ENCODE results near the gene FAM117A.
A peak's percentile ranks its signal among the peaks of the same experiment; 100 is the strongest.

Gene FAM117A

GRCh38 chr17:49755663-49756283 is 8.2 kb downstream of the FAM117A start:
- no peak for TF ChIP-seq CTCF (IDR thresholded peaks at IDR 0.05)
- H3K4me3 ChIP-seq = no peak overlapping the region
- H3K27ac ChIP-seq = no peak overlapping the region
- no peak for DNase-seq (ENCODE audit: low spot score)

- no peak for TF ChIP-seq CTCF (IDR thresholded peaks at IDR 0.05)
- DNase-seq (ENCODE audit: low spot score) = no peak
- Histone ChIP-seq H3K27ac (no peak overlapping the region), H3K4me3 (no peak overlapping the region)
Observed at GRCh38 chr17:49753959-49754391, 10.0 kb downstream of the FAM117A start.

GRCh38 chr17:49752508-49752907 is 11.4 kb downstream of the FAM117A start:
- Histone ChIP-seq H3K27ac (no peak overlapping the region), H3K4me3 (no peak overlapping the region)
- no peak for DNase-seq (ENCODE audit: low spot score)
- no peak for TF ChIP-seq CTCF (IDR thresholded peaks at IDR 0.05)

DNA sequence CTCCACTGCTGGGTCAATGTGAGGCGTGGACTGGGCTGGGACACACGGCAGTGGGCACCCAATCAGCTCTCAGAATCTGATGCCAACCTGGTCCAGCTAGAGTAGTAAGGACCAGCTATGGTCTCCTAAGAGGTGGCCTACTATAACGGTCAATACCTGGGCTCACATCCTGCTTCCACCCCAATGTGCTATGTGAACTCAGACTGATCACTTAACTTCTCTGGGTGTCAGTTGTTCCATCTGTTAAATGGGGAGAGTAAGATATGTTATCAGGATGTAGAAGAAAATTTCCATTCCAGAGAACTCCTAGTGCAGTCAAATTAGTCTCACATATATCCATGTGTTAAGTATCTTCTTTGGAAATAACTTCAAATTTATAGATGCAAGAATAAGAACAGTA is 14.2 kb downstream of the FAM117A start:
- no peak for TF ChIP-seq CTCF (IDR thresholded peaks at IDR 0.05)
- H3K4me3 ChIP-seq = no peak overlapping the region
- no peak for DNase-seq (ENCODE audit: low spot score)
- no peak overlapping the region for H3K27ac ChIP-seq

- TF ChIP-seq CTCF (IDR thresholded peaks at IDR 0.05) = no peak
- H3K4me3 ChIP-seq = no peak overlapping the region
- no peak for DNase-seq (ENCODE audit: low spot score)
- no peak overlapping the region for H3K27ac ChIP-seq
Observed at GRCh38 chr17:49748791-49749190, 15.1 kb downstream of the FAM117A start.

DNA sequence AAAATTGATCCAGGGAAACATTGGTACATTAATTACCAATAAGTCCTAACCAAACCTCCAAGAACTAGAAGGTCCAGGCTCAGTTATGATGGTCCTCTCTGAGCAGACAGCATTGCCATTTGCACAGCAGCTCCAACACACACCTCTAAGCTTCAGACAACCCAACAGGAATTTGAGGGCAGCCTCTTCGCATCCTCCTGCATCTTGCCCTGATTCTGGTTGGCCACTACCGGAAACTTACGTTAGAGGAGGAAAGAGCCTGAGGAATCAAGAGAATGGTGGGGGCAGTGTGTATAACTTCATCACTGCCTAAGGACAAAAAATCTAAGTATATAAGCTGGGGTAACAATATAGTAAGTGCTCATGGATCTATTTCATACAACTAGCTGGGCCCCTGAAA is 15.7 kb downstream of the FAM117A start:
- Histone ChIP-seq H3K4me3 (no peak overlapping the region), H3K27ac (no peak overlapping the region)
- no peak for TF ChIP-seq CTCF (IDR thresholded peaks at IDR 0.05)
- DNase-seq (ENCODE audit: low spot score) = no peak

- Histone ChIP-seq H3K4me3 (no peak overlapping the region), H3K27ac (peak overlapping the region in 1 of 2 donors; percentile 7)
- no peak for DNase-seq (ENCODE audit: low spot score)
- no peak for TF ChIP-seq CTCF (IDR thresholded peaks at IDR 0.05)
Observed at GRCh38 chr17:49747632-49748031, 16.3 kb downstream of the FAM117A start.
